Muscle layer of colon (tissue), 2 donors: ENCODE measurements around the gene LYSMD4.

ENCODE experiments used
- H3K27ac ChIP-seq: one replicate; pipeline ENCODE4 v1.7.0; 2013; ENCODE audit warnings: low read depth, mild to moderate bottlenecking, low read length, moderate library complexity
- H3K27me3 ChIP-seq, 2 donors: one replicate each; pipeline ENCODE4 v1.7.0; 2013; ENCODE audit warnings: low read length in 2 of 2, mild to moderate bottlenecking in 2 of 2; ENCODE audit not compliant: insufficient read depth in 2 of 2, control insufficient read depth in 1 of 2
- H3K36me3 ChIP-seq: one replicate; pipeline ENCODE4 v1.7.0; 2013; ENCODE audit warnings: mild to moderate bottlenecking, low read length; ENCODE audit not compliant: insufficient read depth
- H3K4me1 ChIP-seq: one replicate; pipeline ENCODE4 v1.7.0; 2013; ENCODE audit warnings: mild to moderate bottlenecking, low read length; ENCODE audit not compliant: insufficient read depth
- H3K4me3 ChIP-seq, 2 donors: one replicate each; pipeline ENCODE4 v1.7.0; 2013; ENCODE audit warnings: low read length in 2 of 2, low read depth in 1 of 2, mild to moderate bottlenecking in 1 of 2, moderate library complexity in 1 of 2
- H3K9ac ChIP-seq: one replicate; pipeline ENCODE4 v1.7.0; 2013; ENCODE audit warnings: low read length
- H3K9me3 ChIP-seq: one replicate; pipeline ENCODE4 v1.7.0; 2013; ENCODE audit warnings: mild to moderate bottlenecking, low read length
- donor health status: abdominal sarcoma.
- donor health status: Adenocarcinoma of cecum.

Gene LYSMD4

DNA sequence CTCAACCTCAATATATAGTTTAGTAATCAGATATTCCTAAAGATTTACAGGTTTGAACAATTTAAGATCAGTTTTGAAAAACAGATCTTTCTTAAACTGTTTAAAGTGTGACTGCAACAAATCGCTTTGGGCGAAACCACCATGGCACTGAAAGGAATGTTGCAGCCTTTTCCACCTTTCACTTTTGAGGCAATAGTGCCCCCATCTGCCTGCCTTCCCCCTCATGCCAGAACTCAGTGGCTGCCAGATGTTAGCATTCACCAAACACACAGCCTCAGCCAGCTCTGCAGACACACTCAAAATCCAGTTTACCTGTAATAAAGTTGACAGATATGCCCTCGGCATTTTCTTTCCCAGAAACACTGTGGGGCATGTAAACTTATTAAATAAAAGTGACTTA is 3.3 kb downstream of the LYSMD4 start:
- peaks cover 8% of the 10 kb centered on the region for H3K36me3 ChIP-seq
- no peak overlapping the region for H3K4me3 ChIP-seq
- peaks cover 13% of the 10 kb centered on the region for H3K4me1 ChIP-seq
- H3K27ac ChIP-seq: no peak overlapping the region
- no peaks in the 10 kb centered on the region for H3K9me3 ChIP-seq
- no peak overlapping the region for H3K9ac ChIP-seq
- H3K27me3 ChIP-seq: no peaks in the 10 kb centered on the region

DNA sequence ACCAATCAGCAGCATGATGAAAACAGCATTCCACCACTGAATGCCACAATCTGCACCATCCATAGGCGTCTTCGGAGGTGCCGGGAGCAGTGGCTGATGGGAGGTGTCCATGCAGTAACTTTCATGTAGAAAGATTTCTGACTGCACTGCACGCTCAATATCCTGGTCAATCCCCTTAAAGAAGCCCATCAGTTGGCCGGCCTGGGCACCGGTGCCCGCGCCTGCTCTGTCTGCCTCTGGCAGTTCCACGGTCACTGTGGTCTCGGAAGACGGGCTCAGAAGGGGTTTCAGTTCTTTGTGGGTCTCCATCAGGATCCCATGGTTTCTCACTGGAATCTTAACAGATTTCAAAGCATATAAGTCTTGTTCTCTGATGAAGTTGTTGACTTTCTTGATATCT is 3.9 kb downstream of the LYSMD4 start:
- H3K9ac ChIP-seq: no peak overlapping the region
- no peaks in the 10 kb centered on the region for H3K27me3 ChIP-seq
- H3K4me3 ChIP-seq: no peak overlapping the region
- H3K4me1 ChIP-seq: peaks cover 13% of the 10 kb centered on the region
- no peaks in the 10 kb centered on the region for H3K9me3 ChIP-seq
- peaks cover 8% of the 10 kb centered on the region for H3K36me3 ChIP-seq
- H3K27ac ChIP-seq: no peak overlapping the region

DNA sequence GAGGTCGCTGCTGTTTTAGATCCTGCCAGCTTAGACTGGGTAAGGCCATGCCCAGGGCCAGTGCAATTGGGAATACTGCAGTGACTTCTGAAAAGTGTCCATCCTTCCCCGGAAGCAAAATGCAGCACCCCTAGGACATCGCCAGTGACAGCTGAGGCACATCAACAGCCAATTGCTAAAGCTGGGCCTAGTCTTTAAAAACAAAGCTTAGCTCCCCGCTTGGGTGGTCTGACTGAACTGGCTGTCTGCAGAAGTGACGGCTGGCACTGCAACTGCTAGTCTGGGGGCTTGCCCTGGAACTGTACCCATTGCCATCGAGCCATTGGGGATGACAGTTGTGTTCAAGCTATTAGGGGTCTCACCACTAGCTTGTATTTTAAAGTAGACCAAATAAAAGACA is 4.3 kb downstream of the LYSMD4 start:
- Histone ChIP-seq H3K9me3 (no peaks in the 10 kb centered on the region), H3K9ac (no peak overlapping the region), H3K27ac (no peak overlapping the region), H3K27me3 (no peaks in the 10 kb centered on the region), H3K4me1 (peaks cover 13% of the 10 kb centered on the region), H3K4me3 (no peak overlapping the region), H3K36me3 (peaks cover 8% of the 10 kb centered on the region)

DNA sequence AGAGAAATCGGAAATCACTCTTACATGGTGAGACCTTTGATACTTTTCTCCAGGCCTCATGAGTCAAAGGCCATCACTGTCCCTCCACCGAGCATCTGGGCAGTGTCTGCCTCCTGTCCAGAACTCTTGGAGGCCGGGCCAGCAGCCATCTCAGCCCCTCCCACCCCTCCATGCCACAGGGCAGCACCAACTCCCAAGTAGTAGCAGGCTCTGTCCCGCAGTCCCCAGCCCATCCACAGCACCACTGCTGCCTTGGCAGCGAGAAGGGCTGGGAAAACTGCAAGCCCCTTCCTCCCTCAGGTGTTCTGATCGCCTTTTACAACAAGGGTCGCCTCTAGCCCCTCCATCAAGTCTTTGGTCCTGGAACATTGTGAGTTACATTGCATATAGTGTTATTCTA is 5.5 kb downstream of the LYSMD4 start:
- no peak overlapping the region for H3K27ac ChIP-seq
- no peak overlapping the region for H3K4me3 ChIP-seq
- no peaks in the 10 kb centered on the region for H3K9me3 ChIP-seq
- peaks cover 8% of the 10 kb centered on the region for H3K36me3 ChIP-seq
- H3K4me1 ChIP-seq: peaks cover 13% of the 10 kb centered on the region
- no peaks in the 10 kb centered on the region for H3K27me3 ChIP-seq
- H3K9ac ChIP-seq: no peak overlapping the region

DNA sequence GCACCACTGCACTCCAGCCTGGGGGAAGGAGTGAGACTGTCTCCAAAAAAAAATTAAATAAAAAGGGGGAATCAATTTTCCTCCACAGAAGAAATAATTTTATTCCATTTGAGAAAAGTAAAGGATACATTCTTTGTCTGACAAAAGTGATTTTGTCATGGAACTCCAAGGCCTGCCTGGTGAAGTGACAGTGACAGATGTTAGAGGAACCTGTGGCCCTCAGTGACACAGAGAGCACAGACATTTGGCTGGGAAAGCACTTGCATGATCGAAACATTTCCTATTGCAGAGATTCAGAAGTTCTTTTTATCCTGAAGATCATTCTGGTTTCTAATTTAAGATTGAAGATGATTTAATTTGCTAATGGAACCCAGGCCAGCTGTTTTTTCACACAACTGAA is 5.9 kb downstream of the LYSMD4 start:
- Histone ChIP-seq H3K36me3 (peaks cover 8% of the 10 kb centered on the region), H3K4me3 (no peak overlapping the region), H3K27me3 (no peaks in the 10 kb centered on the region)

DNA sequence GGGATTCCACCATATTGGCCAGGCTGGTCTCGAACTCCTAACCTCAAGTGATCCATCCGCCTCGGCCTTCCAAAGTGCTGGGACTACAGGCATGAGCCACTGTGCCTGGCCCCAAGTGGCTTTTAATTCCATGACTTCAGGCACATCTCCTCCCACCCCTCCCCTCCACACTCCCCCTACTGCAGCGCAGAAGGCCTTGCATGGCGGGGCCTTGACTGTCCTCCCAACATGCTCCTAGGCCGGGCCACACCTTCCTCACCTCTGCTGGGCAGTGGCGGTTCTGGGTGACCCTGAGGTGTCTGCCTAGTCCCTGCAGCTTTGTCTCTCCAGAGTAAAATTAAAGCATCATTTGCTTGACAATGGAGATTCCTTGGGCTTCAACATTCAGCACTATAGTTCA is 6.9 kb downstream of the LYSMD4 start:
- Histone ChIP-seq H3K9me3 (no peaks in the 10 kb centered on the region), H3K27me3 (no peaks in the 10 kb centered on the region)

More for the DNA sequence above, 5.9 kb downstream of the LYSMD4 start:
- H3K27ac ChIP-seq: no peak overlapping the region
- H3K4me1 ChIP-seq: peaks cover 13% of the 10 kb centered on the region
- H3K9ac ChIP-seq: no peak overlapping the region
- no peaks in the 10 kb centered on the region for H3K9me3 ChIP-seq

DNA sequence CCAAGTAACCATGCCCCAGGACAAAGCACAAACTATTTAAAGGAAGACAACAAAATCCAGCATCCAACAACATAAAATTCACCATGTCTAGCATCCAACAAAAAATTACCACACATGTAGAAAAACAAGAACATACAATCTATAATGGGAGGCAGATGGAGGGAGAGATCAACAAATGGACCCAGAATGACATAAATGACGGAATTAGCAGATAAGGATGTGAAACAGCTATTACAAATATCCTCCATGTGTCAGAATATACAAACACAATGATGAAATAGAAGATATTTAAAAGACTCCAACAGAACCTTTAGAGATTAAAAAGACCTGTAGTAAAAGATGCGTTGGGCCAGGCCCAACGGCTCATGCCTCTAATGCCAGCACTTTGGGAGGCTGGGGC is 10.8 kb downstream of the LYSMD4 start:
- H3K9ac ChIP-seq: no peak overlapping the region
- no peak overlapping the region for H3K27ac ChIP-seq
- no peaks in the 10 kb centered on the region for H3K27me3 ChIP-seq
- H3K4me3 ChIP-seq: no peak overlapping the region
- no peaks in the 10 kb centered on the region for H3K36me3 ChIP-seq
- peaks cover 7% of the 10 kb centered on the region for H3K4me1 ChIP-seq
- no peaks in the 10 kb centered on the region for H3K9me3 ChIP-seq

More for the DNA sequence above, 6.9 kb downstream of the LYSMD4 start:
- H3K4me1 ChIP-seq: peaks cover 13% of the 10 kb centered on the region
- no peak overlapping the region for H3K9ac ChIP-seq
- H3K27ac ChIP-seq: no peak overlapping the region
- H3K4me3 ChIP-seq: no peak overlapping the region
- H3K36me3 ChIP-seq: peaks cover 8% of the 10 kb centered on the region

DNA sequence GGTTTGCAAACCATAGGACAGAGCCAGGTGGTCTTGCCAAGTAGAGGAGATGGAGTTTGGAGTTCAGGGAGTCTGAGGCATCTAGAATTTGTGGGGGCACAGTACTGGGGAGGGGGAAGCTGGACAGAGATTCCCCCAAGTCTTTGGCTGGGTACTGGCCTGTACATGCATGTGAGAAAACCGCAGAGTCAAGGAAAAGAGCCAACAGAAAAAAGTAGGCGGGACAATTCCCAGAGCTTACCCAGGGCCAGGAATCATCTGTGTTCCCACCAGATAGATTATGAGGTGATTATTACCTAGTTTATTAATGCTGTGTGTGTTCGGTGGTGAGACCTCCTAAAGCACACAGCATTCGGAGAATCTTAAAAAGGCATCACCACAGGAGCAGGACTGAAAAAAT is 11.3 kb downstream of the LYSMD4 start:
- Histone ChIP-seq H3K4me3 (no peak overlapping the region), H3K9me3 (no peaks in the 10 kb centered on the region), H3K36me3 (no peaks in the 10 kb centered on the region), H3K27me3 (no peaks in the 10 kb centered on the region), H3K27ac (no peak overlapping the region), H3K4me1 (peaks cover 12% of the 10 kb centered on the region), H3K9ac (no peak overlapping the region)

DNA sequence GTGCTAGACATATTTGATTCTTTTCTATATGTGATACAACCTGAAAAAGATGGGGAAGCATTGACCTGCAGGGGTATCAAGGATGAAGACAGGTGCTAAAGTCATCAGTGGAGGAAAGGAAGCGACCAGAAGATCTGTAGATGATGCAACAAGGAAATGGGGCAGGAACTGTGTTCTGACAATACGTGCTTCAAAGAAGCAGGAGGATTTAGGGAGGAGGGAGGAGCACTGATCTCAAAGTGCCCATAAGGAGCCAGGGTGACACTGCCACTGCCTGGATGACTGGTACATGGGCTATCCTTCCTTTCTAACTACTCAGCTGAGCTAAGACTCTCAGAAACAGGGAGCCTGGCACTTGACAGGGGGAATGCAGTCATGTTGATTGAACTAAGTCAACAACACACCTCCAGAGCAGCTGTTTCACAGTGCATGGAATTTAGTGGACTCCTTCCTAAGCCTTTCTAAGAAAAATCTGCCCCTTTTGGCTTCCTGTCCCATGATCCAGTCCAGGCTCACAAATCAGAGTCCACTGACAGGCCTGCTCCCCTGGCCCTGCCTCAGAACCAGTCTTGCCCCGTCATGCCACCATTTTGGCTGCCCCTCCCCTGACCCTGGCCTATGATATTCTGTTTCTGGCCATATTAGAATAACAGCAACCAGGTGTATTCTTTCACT is 12.0 kb downstream of the LYSMD4 start:
- Histone ChIP-seq H3K4me3 (no peak overlapping the region), H3K36me3 (no peaks in the 10 kb centered on the region), H3K27ac (no peak overlapping the region), H3K9ac (no peak overlapping the region), H3K27me3 (no peaks in the 10 kb centered on the region), H3K9me3 (no peaks in the 10 kb centered on the region), H3K4me1 (peaks cover 14% of the 10 kb centered on the region)

DNA sequence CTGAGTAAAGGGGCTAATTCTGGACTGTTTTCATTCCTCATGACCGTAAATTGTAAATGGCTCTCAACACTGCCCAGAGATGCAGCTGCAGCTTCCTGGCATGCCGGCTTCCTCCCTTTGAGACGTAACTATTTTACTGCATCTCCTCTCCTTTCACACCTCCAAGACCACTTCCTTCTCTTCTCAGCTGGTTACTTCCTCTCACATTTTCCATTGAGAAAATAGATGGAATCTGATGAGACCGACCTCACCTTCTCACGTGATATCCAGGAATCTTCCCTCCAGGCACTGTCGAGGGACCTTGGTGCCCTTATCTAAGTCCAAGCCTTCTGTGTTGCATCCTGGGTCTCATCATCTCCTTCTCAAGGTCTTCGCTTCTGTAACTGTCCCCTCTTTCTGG is 12.7 kb downstream of the LYSMD4 start:
- Histone ChIP-seq H3K27ac (no peak overlapping the region), H3K9me3 (no peaks in the 10 kb centered on the region), H3K27me3 (no peaks in the 10 kb centered on the region), H3K9ac (no peak overlapping the region), H3K36me3 (no peaks in the 10 kb centered on the region), H3K4me3 (no peak overlapping the region), H3K4me1 (peaks cover 14% of the 10 kb centered on the region)

DNA sequence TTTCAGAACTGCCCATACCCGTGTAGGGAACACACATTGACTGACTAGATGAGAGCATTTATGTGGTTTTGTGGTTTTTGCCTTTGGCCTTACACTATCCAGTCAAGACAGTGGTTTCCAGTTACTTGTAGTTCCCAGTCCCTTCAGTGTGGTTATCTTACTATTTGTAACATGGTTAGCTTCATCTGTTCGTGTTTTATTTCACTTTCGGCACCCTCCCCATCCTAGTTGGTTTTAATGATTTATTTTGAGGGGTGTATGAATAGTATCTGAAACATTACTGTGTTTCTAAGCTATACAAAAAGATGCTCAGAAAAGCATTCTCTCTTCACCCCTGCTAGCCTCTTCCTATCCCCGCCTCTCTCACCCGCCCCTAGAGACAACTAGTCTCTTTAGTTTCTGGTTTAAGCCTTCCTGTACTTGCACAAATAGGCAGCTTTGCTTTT is 14.1 kb downstream of the LYSMD4 start:
- Histone ChIP-seq H3K4me3 (no peak overlapping the region), H3K36me3 (no peaks in the 10 kb centered on the region), H3K9me3 (no peaks in the 10 kb centered on the region), H3K27ac (no peak overlapping the region), H3K4me1 (peaks cover 14% of the 10 kb centered on the region), H3K9ac (no peak overlapping the region), H3K27me3 (no peaks in the 10 kb centered on the region)

DNA sequence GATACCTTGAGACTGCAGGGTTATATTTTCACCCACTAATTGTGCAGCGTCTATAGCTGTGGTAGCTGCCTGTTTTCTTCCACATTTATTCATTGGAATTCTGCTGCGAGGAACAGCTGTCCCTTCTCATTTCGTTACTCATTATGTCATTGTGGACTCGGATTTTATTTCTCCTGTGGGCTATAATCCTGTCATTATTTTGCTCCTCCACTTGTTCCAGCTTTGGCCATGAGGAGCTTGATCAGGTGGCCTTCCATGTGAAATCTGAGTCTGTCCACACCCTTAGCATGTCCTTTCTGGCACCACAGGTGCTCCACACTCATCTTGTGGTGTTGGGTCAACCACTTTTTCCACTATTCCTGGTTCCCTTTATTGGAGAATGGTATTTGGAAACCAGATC is 14.8 kb downstream of the LYSMD4 start:
- no peaks in the 10 kb centered on the region for H3K9me3 ChIP-seq
- H3K4me3 ChIP-seq: no peak overlapping the region
- H3K36me3 ChIP-seq: no peaks in the 10 kb centered on the region
- no peak overlapping the region for H3K9ac ChIP-seq
- peaks cover 14% of the 10 kb centered on the region for H3K4me1 ChIP-seq
- H3K27ac ChIP-seq: no peak overlapping the region
- H3K27me3 ChIP-seq: no peaks in the 10 kb centered on the region
